H9 (cell line): ENCODE measurements around the gene CDYL2. TPM values are rescaled to one million over a fixed set of nuclear protein-coding genes. Genes with fewer than 3 reads are reported as not detected.

Experiments
- DNase-seq: peaks from one replicate; pipeline ENCODE4 v3.0.0-alpha.2; 2017
- H2AFZ ChIP-seq: one replicate; pipeline ENCODE4 v1.6.1; 2013; ENCODE audit warnings: mild to moderate bottlenecking, low read length, control low read depth, moderate library complexity
- H2AK5ac ChIP-seq: 2 replicates; pipeline ENCODE4 v1.6.1; 2013; ENCODE audit warnings: low read length, control low read depth, mixed read lengths; ENCODE audit not compliant: insufficient read length
- H2BK120ac ChIP-seq: one replicate; pipeline ENCODE4 v1.6.1; 2013; ENCODE audit warnings: low read depth, mild to moderate bottlenecking, low read length, control low read depth, inconsistent platforms; ENCODE audit not compliant: poor library complexity, severe bottlenecking
- H2BK12ac ChIP-seq: 2 replicates; pipeline ENCODE4 v1.6.1; 2013; ENCODE audit warnings: low read length, control low read depth, mixed read lengths, low read depth; ENCODE audit not compliant: insufficient read length
- H2BK15ac ChIP-seq: 2 replicates; pipeline ENCODE4 v1.6.1; 2013; ENCODE audit warnings: low read depth, low read length, control low read depth
- H2BK20ac ChIP-seq: one replicate; pipeline ENCODE4 v1.6.1; 2013; ENCODE audit warnings: low read depth, mild to moderate bottlenecking, low read length, control low read depth, inconsistent platforms; ENCODE audit not compliant: poor library complexity, severe bottlenecking
- H2BK5ac ChIP-seq: 2 replicates; pipeline ENCODE4 v1.6.1; 2013; ENCODE audit warnings: low read length, control low read depth, mixed read lengths; ENCODE audit not compliant: insufficient read length
- H3K14ac ChIP-seq: 2 replicates; pipeline ENCODE4 v1.6.1; 2013; ENCODE audit warnings: low read length, control low read depth; ENCODE audit not compliant: insufficient read depth
- H3K18ac ChIP-seq: 2 replicates; pipeline ENCODE4 v1.6.1; 2013; ENCODE audit warnings: low read depth, mild to moderate bottlenecking, mixed read lengths, low read length, control low read depth; ENCODE audit not compliant: insufficient read length
- H3K23ac ChIP-seq: 2 replicates; pipeline ENCODE4 v1.6.1; 2013; ENCODE audit warnings: low read length, control low read depth, mixed read lengths, low read depth; ENCODE audit not compliant: insufficient read length
- H3K23me2 ChIP-seq: 2 replicates; pipeline ENCODE4 v1.6.1; 2013; ENCODE audit warnings: low read depth, mild to moderate bottlenecking, mixed read lengths, low read length, control low read depth; ENCODE audit not compliant: insufficient read length, poor library complexity, severe bottlenecking
- H3K27ac ChIP-seq: 2 replicates; pipeline ENCODE4 v1.5.1; 2013; ENCODE audit warnings: low read length, control low read depth, mixed read lengths, low read depth; ENCODE audit not compliant: insufficient read length
- H3K27me3 ChIP-seq: 2 replicates; pipeline ENCODE4 v1.6.1; 2013; ENCODE audit warnings: low read length, control low read depth, inconsistent platforms; ENCODE audit not compliant: insufficient read depth
- H3K4ac ChIP-seq: 2 replicates; pipeline ENCODE4 v1.6.1; 2013; ENCODE audit warnings: low read depth, mild to moderate bottlenecking, control low read depth, inconsistent platforms, low read length, moderate library complexity
- H3K4me1 ChIP-seq: 2 replicates; pipeline ENCODE4 v1.6.1; 2013; ENCODE audit warnings: low read length, control low read depth, inconsistent platforms; ENCODE audit not compliant: insufficient read depth
- H3K4me2 ChIP-seq: 2 replicates; pipeline ENCODE4 v1.6.1; 2013; ENCODE audit warnings: low read length, control low read depth, mixed read lengths; ENCODE audit not compliant: insufficient read length, insufficient read depth
- H3K56ac ChIP-seq: 2 replicates; pipeline ENCODE4 v1.6.1; 2013; ENCODE audit warnings: low read depth, mild to moderate bottlenecking, mixed read lengths, low read length, control low read depth; ENCODE audit not compliant: insufficient read length
- H3K79me1 ChIP-seq: 2 replicates; pipeline ENCODE4 v1.6.1; 2013; ENCODE audit warnings: low read depth, mild to moderate bottlenecking, moderate library complexity, low read length, control low read depth, inconsistent platforms; ENCODE audit not compliant: insufficient read depth, poor library complexity, severe bottlenecking
- H3K79me2 ChIP-seq: 2 replicates; pipeline ENCODE4 v1.6.1; 2013; ENCODE audit warnings: low read length, control low read depth, inconsistent platforms; ENCODE audit not compliant: insufficient read depth
- H3K9ac ChIP-seq: 2 replicates; pipeline ENCODE4 v1.6.1; 2013; ENCODE audit warnings: low read length, control low read depth, mixed read lengths; ENCODE audit not compliant: insufficient read length; ENCODE audit errors: extremely low read depth
- H3K9me3 ChIP-seq: one replicate; pipeline ENCODE4 v1.6.1; 2013; ENCODE audit warnings: low read depth, low read length, inconsistent platforms; ENCODE audit not compliant: control insufficient read depth
- H3T11ph ChIP-seq: one replicate; pipeline ENCODE4 v1.6.1; 2013; ENCODE audit warnings: mild to moderate bottlenecking, low read length, control low read depth, inconsistent platforms
- H4K20me1 ChIP-seq: one replicate; pipeline ENCODE4 v1.6.1; 2013; ENCODE audit not compliant: control insufficient read depth, insufficient read length, insufficient read depth
- H4K5ac ChIP-seq: 2 replicates; pipeline ENCODE4 v1.6.1; 2013; ENCODE audit warnings: low read depth, mild to moderate bottlenecking, mixed read lengths, low read length, control low read depth; ENCODE audit not compliant: insufficient read length
- H4K8ac ChIP-seq: replicated peaks from 2 replicates; pipeline ENCODE4 v1.6.1; 2013; ENCODE audit warnings: low read length, control low read depth, mixed read lengths, low read depth; ENCODE audit not compliant: insufficient read length
- H4K91ac ChIP-seq: 2 replicates; pipeline ENCODE4 v1.6.1; 2013; ENCODE audit warnings: low read depth, mild to moderate bottlenecking, moderate library complexity, mixed read lengths, low read length, control low read depth; ENCODE audit not compliant: insufficient read length
- H3K27ac Mint-ChIP-seq, 3 experiments: 2 replicates in 2 of 3; 3 replicates in 1 of 3; pipeline ENCODE4 v1.8.0; 2020 to 2021; ENCODE audit warnings: mixed read lengths in 3 of 3, mild to moderate bottlenecking in 1 of 3, moderate library complexity in 1 of 3
- H3K27me3 Mint-ChIP-seq: 2 replicates; pipeline ENCODE4 v1.8.0; 2021; ENCODE audit warnings: low read depth, mild to moderate bottlenecking, moderate library complexity, mixed read lengths
- H3K36me3 Mint-ChIP-seq, 3 experiments: 2 replicates in 2 of 3; 3 replicates in 1 of 3; pipeline ENCODE4 v1.8.0; 2020 to 2021; ENCODE audit warnings: low read depth in 3 of 3, mixed read lengths in 3 of 3; ENCODE audit not compliant: insufficient read depth in 1 of 3
- H3K4me1 Mint-ChIP-seq, 2 experiments: 2 replicates each; pipeline ENCODE4 v1.8.0; 2020; ENCODE audit warnings: mixed read lengths in 2 of 2
- H3K4me3 Mint-ChIP-seq, 2 experiments: 2 replicates in 1 of 2; 3 replicates in 1 of 2; pipeline ENCODE4 v1.8.0; 2020 to 2021; ENCODE audit warnings: mild to moderate bottlenecking in 2 of 2, mixed read lengths in 2 of 2, moderate library complexity in 1 of 2
- H3K9me3 Mint-ChIP-seq, 2 experiments: 2 replicates in 1 of 2; 3 replicates in 1 of 2; pipeline ENCODE4 v1.8.0; 2020; ENCODE audit warnings: mild to moderate bottlenecking in 2 of 2, mixed read lengths in 2 of 2, moderate library complexity in 1 of 2
- CTCF ChIP-seq: fragments of 200-600 bp; sonication (generic); conservative IDR thresholded peaks from 3 replicates; pipeline ENCODE4 v1.8.0; 2021; ENCODE audit warnings: antibody characterized with exemption, mild to moderate bottlenecking
- total RNA-seq: library from RNA; stranded (reverse); gene quantifications from 2 replicates; pipeline ENCODE4 v1.2.1, GENCODE V29; 2021

CDYL2 gene
- total RNA-seq, 1 experiment from 2014 or later: 4.2 TPM

DNA sequence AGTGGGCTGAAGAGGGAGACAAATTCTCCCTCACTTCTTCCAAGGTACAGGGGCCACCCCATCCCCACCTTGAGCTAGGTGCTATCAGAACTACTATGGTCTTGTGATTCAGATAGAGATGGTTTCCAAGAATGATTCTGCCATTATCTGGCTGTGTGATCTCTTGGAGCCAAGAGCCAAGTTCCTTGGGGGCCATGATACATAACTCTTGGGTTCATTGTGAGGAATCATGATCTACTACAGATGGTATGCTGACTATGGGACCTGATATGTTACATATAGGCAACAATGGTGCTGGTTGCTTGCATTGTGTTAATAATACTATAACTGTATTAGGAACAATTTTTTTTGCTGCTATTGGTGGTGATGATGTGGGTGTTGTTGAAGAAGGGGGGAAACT, 217.9 kb downstream of the CDYL2 start:
- Histone ChIP-seq H2BK12ac (no peak overlapping the region), H3K27ac (no peak overlapping the region), H3K18ac (no peak overlapping the region), H3K23me2 (no peaks in the 10 kb centered on the region), H3K56ac (no peak overlapping the region), H3K79me2 (no peaks in the 10 kb centered on the region), H2BK20ac (no peak overlapping the region), H4K20me1 (no peaks in the 10 kb centered on the region), H2BK120ac (no peak overlapping the region), H4K5ac (no peak overlapping the region), H2AK5ac (no peak overlapping the region), H4K8ac (no peak overlapping the region), H3K27me3 (no peaks in the 10 kb centered on the region), H3K9ac (no peak overlapping the region), H3K4me1 (no peaks in the 10 kb centered on the region), H4K91ac (no peak overlapping the region), H3K4me2 (no peak overlapping the region), H2AFZ (no peak overlapping the region), H2BK5ac (no peak overlapping the region), H3K14ac (no peak overlapping the region), H2BK15ac (no peak overlapping the region), H3T11ph (no peak overlapping the region), H3K9me3 (no peaks in the 10 kb centered on the region), H3K23ac (no peak overlapping the region), H3K79me1 (no peaks in the 10 kb centered on the region), H3K4ac (no peak overlapping the region)
- Mint-ChIP-seq H3K27me3 (peaks cover 8% of the 10 kb centered on the region; the same call in 1 of the 2 replicates), H3K9me3 (peaks cover 1 to 48% of the 10 kb centered on the region in 2 experiments; a peak in 3 of 5 replicates), H3K4me1 (no peaks in the 10 kb centered on the region), H3K27ac (no peak overlapping the region), H3K36me3 (no peaks in the 10 kb centered on the region; a peak in 1 of 7 replicates), H3K4me3 (no peak overlapping the region)
- no peak for TF ChIP-seq CTCF
- DNase-seq: no peak
